ENCODE data around the gene SLC1A7.

GRCh38 chr1:53131590-53131938 lies 10.9 kb downstream of the SLC1A7 start:
- TF ChIP-seq EZH2 (IDR thresholded peaks at IDR 0.05; ENCODE audit: borderline replicate concordance, insufficient read depth, low read length, poor library complexity, severe bottlenecking) (no peak), CTCF (IDR thresholded peaks at IDR 0.05; ENCODE audit: poor library complexity, severe bottlenecking) (no peak), POLR2AphosphoS5 (IDR thresholded peaks at IDR 0.05) (no peak), TAF1 (IDR thresholded peaks at IDR 0.05; ENCODE audit: low read depth) (no peak), MXI1 (conservative IDR thresholded peaks at IDR 0.05; ENCODE audit: poor library complexity, severe bottlenecking) (no peak)
- TF ChIP-seq, protein P1, sequence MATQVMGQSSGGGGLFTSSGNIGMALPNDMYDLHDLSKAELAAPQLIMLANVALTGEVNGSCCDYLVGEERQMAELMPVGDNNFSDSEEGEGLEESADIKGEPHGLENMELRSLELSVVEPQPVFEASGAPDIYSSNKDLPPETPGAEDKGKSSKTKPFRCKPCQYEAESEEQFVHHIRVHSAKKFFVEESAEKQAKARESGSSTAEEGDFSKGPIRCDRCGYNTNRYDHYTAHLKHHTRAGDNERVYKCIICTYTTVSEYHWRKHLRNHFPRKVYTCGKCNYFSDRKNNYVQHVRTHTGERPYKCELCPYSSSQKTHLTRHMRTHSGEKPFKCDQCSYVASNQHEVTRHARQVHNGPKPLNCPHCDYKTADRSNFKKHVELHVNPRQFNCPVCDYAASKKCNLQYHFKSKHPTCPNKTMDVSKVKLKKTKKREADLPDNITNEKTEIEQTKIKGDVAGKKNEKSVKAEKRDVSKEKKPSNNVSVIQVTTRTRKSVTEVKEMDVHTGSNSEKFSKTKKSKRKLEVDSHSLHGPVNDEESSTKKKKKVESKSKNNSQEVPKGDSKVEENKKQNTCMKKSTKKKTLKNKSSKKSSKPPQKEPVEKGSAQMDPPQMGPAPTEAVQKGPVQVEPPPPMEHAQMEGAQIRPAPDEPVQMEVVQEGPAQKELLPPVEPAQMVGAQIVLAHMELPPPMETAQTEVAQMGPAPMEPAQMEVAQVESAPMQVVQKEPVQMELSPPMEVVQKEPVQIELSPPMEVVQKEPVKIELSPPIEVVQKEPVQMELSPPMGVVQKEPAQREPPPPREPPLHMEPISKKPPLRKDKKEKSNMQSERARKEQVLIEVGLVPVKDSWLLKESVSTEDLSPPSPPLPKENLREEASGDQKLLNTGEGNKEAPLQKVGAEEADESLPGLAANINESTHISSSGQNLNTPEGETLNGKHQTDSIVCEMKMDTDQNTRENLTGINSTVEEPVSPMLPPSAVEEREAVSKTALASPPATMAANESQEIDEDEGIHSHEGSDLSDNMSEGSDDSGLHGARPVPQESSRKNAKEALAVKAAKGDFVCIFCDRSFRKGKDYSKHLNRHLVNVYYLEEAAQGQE (IDR thresholded peaks at IDR 0.05; ENCODE audit: borderline replicate concordance) = no peak
